Kidney (tissue), 14 donors: ENCODE results near the gene TNIP1. TPM values are rescaled to one million over a fixed set of nuclear protein-coding genes. Genes with fewer than 3 reads are reported as not detected.

Source experiments
- DNase-seq, 5 donors: peaks; one replicate each; pipeline ENCODE4 v3.0.0-alpha.2; 2013 to 2020
- FAIRE-seq: peaks from 2 replicates; lab custom pipeline; 2012; peaks lifted over from hg19 to GRCh38; lab: Jason Lieb, UNC
- H3K27ac ChIP-seq, 2 donors: one replicate each; pipeline ENCODE4 v1.7.0; 2013; ENCODE audit warnings: low read depth in 2 of 2, low read length in 2 of 2, inconsistent platforms in 1 of 2
- H3K27me3 ChIP-seq: one replicate; pipeline ENCODE4 v1.7.1; 2013; ENCODE audit warnings: low read length, inconsistent platforms; ENCODE audit not compliant: control insufficient read depth, insufficient read depth
- H3K36me3 ChIP-seq, 3 donors: one replicate each; pipeline versions ENCODE4 v1.7.0 to v1.7.1; 2013; ENCODE audit warnings: low read length in 3 of 3, control low read depth in 1 of 3, inconsistent platforms in 1 of 3; ENCODE audit not compliant: insufficient read depth in 3 of 3, control insufficient read depth in 2 of 3
- H3K4me1 ChIP-seq, 3 donors: one replicate each; pipeline versions ENCODE4 v1.7.0 to v1.7.1; 2013; ENCODE audit warnings: low read length in 3 of 3, inconsistent platforms in 1 of 3, low read depth in 1 of 3; ENCODE audit not compliant: control insufficient read depth in 2 of 3, insufficient read depth in 2 of 3
- H3K4me3 ChIP-seq, 3 donors: one replicate each; pipeline versions ENCODE4 v1.7.0 to v1.8.1; 2013; ENCODE audit warnings: low read length in 3 of 3, control low read depth in 1 of 3, inconsistent platforms in 1 of 3
- H3K9ac ChIP-seq, 3 donors: one replicate each; pipeline versions ENCODE4 v1.7.0 to v1.7.1; 2013; ENCODE audit warnings: low read length in 3 of 3, control low read depth in 1 of 3, inconsistent platforms in 1 of 3
- H3K9me3 ChIP-seq, 3 donors: one replicate each; pipeline versions ENCODE4 v1.7.0 to v1.7.1; 2013; ENCODE audit warnings: low read length in 3 of 3, control low read depth in 1 of 3, inconsistent platforms in 1 of 3; ENCODE audit not compliant: control insufficient read depth in 2 of 3, insufficient read depth in 1 of 3
- intact Hi-C: fragments of 100-400 bp; cut with DNase I; formaldehyde crosslinking; loops from one replicate; pipeline ENCODE4 v1.11.1; 2022
- polyA plus RNA-seq: library from polyadenylated mRNA; stranded (reverse); fragments of 350-450 nt; fragmentation: Illumina TruSeq; extraction: RNeasy Lipid Tissue Mini Kit (QIAGEN cat#74804); gene quantifications from one replicate; pipeline ENCODE4 v1.2.3, GENCODE V29; 2014; ENCODE audit warnings: low read depth, low replicate concordance; ENCODE audit not compliant: insufficient read depth
- total RNA-seq: library from RNA; stranded (reverse); fragmentation: NEBNext Ultra II Directional; extraction: Animal tissue kit (Norgen Biotek cat#: 25700); gene quantifications from one replicate; pipeline ENCODE4 v1.2.1, GENCODE V29; 2021
- TF ChIP-seq, protein P1 (sequence below): IDR thresholded peaks from 3 replicates; pipeline ENCODE4 v1.5.1; 2012; ENCODE audit warnings: mild to moderate bottlenecking, moderate library complexity, borderline replicate concordance; ENCODE audit not compliant: insufficient read depth; ENCODE audit errors: extremely low read depth
- donor health status: control.
- donor health status: control.
- donor health status: control.
- donor health status: control.
- donor health status: control.
- donor health status: DM: yes; HTN: yes; CAD: no.
- donor health status: Normal renal cell carcinoma (clear cell type).

The TNIP1 gene
- total and polyA plus RNA-seq, 2 donors from 2014 or later, result 109 to 132 TPM

- DNase-seq, result no peak
- TF ChIP-seq, protein P1, sequence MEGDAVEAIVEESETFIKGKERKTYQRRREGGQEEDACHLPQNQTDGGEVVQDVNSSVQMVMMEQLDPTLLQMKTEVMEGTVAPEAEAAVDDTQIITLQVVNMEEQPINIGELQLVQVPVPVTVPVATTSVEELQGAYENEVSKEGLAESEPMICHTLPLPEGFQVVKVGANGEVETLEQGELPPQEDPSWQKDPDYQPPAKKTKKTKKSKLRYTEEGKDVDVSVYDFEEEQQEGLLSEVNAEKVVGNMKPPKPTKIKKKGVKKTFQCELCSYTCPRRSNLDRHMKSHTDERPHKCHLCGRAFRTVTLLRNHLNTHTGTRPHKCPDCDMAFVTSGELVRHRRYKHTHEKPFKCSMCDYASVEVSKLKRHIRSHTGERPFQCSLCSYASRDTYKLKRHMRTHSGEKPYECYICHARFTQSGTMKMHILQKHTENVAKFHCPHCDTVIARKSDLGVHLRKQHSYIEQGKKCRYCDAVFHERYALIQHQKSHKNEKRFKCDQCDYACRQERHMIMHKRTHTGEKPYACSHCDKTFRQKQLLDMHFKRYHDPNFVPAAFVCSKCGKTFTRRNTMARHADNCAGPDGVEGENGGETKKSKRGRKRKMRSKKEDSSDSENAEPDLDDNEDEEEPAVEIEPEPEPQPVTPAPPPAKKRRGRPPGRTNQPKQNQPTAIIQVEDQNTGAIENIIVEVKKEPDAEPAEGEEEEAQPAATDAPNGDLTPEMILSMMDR, result no peak
- no peaks in the 10 kb centered on the region for H3K9me3 ChIP-seq
- no peaks in the 10 kb centered on the region for H3K27me3 ChIP-seq
- peaks cover 0 to 27% (median 24%) of the 10 kb centered on the region in 3 donors for H3K4me1 ChIP-seq
- FAIRE-seq, result no peak
- H3K27ac ChIP-seq, result peak overlapping the region; percentile 19 to 82
- peaks cover 2 to 78% (median 66%) of the 10 kb centered on the region in 3 donors for H3K36me3 ChIP-seq
- H3K9ac ChIP-seq, result no peak overlapping the region
- no peak overlapping the region for H3K4me3 ChIP-seq
- intact Hi-C loops, result no loop called here
Observed at GRCh38 chr5:151027961-151028479, 52.8 kb downstream of the TNIP1 start.

DNA sequence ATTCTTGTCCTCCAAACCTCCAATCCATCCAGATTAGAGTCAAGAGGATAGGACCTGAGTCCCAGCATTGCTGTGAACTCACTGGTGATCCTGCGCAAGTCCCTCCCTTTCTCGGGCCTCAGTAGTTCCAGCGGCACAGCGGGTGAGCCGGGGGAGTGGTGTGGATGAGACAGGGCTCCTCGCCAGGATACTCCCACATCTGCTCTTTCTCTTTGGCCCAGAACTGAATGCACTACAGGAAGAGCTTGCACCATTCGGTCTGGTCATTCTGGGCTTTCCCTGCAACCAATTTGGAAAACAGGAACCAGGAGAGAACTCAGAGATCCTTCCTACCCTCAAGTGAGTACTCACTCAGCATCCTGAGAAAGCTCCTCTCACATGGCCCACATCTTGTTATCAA, 54.2 kb downstream of the TNIP1 start:
- FAIRE-seq, result no peak
- Histone ChIP-seq H3K9ac (peak overlapping the region in 2 of 3 donors; percentile 7 to 94), H3K27ac (peak overlapping the region; percentile 96 to 98), H3K27me3 (no peaks in the 10 kb centered on the region), H3K4me3 (peak overlapping the region in 2 of 3 donors; percentile 92 to 94), H3K4me1 (peaks cover 0 to 32% (median 31%) of the 10 kb centered on the region in 3 donors), H3K9me3 (no peaks in the 10 kb centered on the region), H3K36me3 (peaks cover 2 to 82% (median 70%) of the 10 kb centered on the region in 3 donors)
- intact Hi-C loops, result no loop called here
- TF ChIP-seq, protein P1, result no peak
- DNase-seq, result no peak

- Histone ChIP-seq H3K4me1 (peaks cover 0 to 32% (median 31%) of the 10 kb centered on the region in 3 donors), H3K9ac (peak overlapping the region in 1 of 3 donors; percentile 94), H3K36me3 (peaks cover 2 to 79% (median 68%) of the 10 kb centered on the region in 3 donors), H3K9me3 (no peaks in the 10 kb centered on the region), H3K27ac (peak overlapping the region; percentile 96 to 98), H3K27me3 (no peaks in the 10 kb centered on the region), H3K4me3 (peak overlapping the region in 2 of 3 donors; percentile 92 to 94)
- TF ChIP-seq, protein P1, result no peak
- DNase-seq (no peak), FAIRE-seq (no peak)
- intact Hi-C loops, result no loop called here
Observed at GRCh38 chr5:151026088-151026487, 54.7 kb downstream of the TNIP1 start.
